ENCODE measurements around the gene NRN1. TPM values are rescaled to one million over a fixed set of nuclear protein-coding genes. Genes with fewer than 3 reads are reported as not detected.

Gene NRN1
- total RNA-seq, 1 donor from 2014 or later: not detected

DNA sequence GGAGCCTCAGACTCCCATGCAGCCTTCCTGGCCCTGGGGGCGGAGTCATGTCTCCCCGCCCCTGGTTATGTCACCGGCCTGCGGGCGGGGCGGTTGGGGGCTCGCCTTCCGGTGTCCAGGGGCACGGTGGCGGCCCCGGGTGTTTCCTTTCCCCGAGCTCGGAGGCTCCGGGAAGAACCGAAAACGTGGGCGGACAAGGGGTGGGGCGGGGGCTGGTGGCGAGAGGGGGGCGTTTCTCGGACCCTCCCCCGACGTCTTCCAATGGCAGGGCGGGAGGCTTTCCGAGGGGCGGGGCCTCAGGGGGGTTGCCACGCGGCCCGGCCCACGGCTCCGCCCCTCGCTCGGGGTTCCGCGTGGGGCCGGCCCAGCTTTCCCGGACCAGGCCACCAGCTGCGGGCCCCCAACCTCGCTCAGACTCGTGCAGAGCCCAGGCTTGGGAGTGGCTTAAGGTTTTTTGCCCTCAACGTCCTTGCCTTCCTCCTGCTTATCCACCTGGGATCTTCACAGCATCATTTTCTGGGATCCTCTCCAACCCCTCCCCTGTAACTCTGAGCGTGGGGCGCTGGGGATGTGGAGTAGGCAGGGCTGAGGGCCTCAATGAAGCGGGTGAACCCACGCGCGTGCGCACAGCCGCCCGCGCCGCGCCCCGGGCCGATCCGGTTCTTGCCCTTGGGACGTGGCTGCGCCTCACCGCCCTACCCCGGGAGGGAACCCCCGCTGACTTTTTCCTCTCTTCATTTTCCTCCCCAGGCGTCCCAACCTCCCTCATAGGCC lies 2.1 kb upstream of the NRN1 start:
- peak; percentile 65 for ATAC-seq (ENCODE audit: low read depth)
- DNase-seq: peak; percentile 36
- CTCF ChIA-PET: interaction anchor here (2.1 kb wide), 1 partner anchor 539 kb away, joined by 5 read pairs; no protein-coding TSS in a partner anchor
- intact Hi-C loops (cut with micrococcal nuclease): loop anchor here (2.0 to 10.0 kb wide), 2 partner anchors 538 to 1234 kb away; partner anchors contain the start of gene CDYL
- POLR2A ChIA-PET: interaction anchor here (0.6 to 1.0 kb wide), 2 partner anchors 538 to 579 kb away, joined by 4 to 6 read pairs; no protein-coding TSS in a partner anchor
- no peak for TF ChIP-seq CTCF (IDR thresholded peaks at IDR 0.05)
- Mint-ChIP-seq H3K36me3 (ENCODE audit: low read depth) (peaks cover 3% of the 10 kb centered on the region), H3K4me1 (peaks cover 38% of the 10 kb centered on the region), H3K4me3 (peak overlapping the region; percentile 78), H3K27ac (no peak overlapping the region), H3K27me3 (peaks cover 57% of the 10 kb centered on the region), H3K9me3 (peaks cover 10% of the 10 kb centered on the region)

GRCh38 chr6:6008089-6008647 lies 1.4 kb upstream of the NRN1 start:
- peaks cover 41% of the 10 kb centered on the region for H3K4me1 Mint-ChIP-seq
- H3K27me3 Mint-ChIP-seq: peaks cover 59% of the 10 kb centered on the region
- H3K27ac Mint-ChIP-seq: peak overlapping the region; percentile 18
- POLR2A ChIA-PET: interaction anchor here (0.6 to 1.0 kb wide), 2 partner anchors 539 to 580 kb away, joined by 4 to 6 read pairs; no protein-coding TSS in a partner anchor
- peaks cover 3% of the 10 kb centered on the region for H3K36me3 Mint-ChIP-seq (ENCODE audit: low read depth)
- no peak for TF ChIP-seq CTCF (IDR thresholded peaks at IDR 0.05)
- H3K9me3 Mint-ChIP-seq: peaks cover 10% of the 10 kb centered on the region
- peak overlapping the region; percentile 78 for H3K4me3 Mint-ChIP-seq
- CTCF ChIA-PET: interaction anchor here (2.1 kb wide), 1 partner anchor 539 kb away, joined by 5 read pairs; no protein-coding TSS in a partner anchor
- intact Hi-C loops (cut with micrococcal nuclease): loop anchor here (2.0 to 10.0 kb wide), 2 partner anchors 539 to 1233 kb away; partner anchors contain the start of gene CDYL
- ATAC-seq (ENCODE audit: low read depth) (no peak), DNase-seq (no peak)

- Mint-ChIP-seq H3K4me1 (peaks cover 47% of the 10 kb centered on the region), H3K27ac (no peak overlapping the region), H3K27me3 (peaks cover 61% of the 10 kb centered on the region), H3K36me3 (ENCODE audit: low read depth) (peaks cover 3% of the 10 kb centered on the region), H3K9me3 (peaks cover 13% of the 10 kb centered on the region), H3K4me3 (peak overlapping the region; percentile 68)
- ATAC-seq (ENCODE audit: low read depth): no peak
- no peak for DNase-seq
- ChIA-PET POLR2A (interaction anchor here (0.6 kb wide), 1 partner anchor 323 kb away, joined by 3 read pairs; no protein-coding TSS in a partner anchor), CTCF (interaction anchor here (1.1 to 2.1 kb wide), 2 partner anchors 9 to 540 kb away, joined by 3 to 5 read pairs; no protein-coding TSS in a partner anchor)
- TF ChIP-seq CTCF (IDR thresholded peaks at IDR 0.05): no peak
- intact Hi-C loops (cut with micrococcal nuclease): loop anchor here (1.0 to 10.0 kb wide), 3 partner anchors 10 to 1233 kb away; partner anchors contain the start of gene CDYL
These were observed 802 bp upstream of the NRN1 start for GRCh38 chr6:6007366-6008088.

GRCh38 chr6:6006006-6006427 lies 708 bp downstream of the NRN1 start:
- ChIA-PET POLR2A (no interaction called here), CTCF (no interaction called here)
- Mint-ChIP-seq H3K9me3 (peaks cover 13% of the 10 kb centered on the region), H3K4me3 (no peak overlapping the region), H3K36me3 (ENCODE audit: low read depth) (peaks cover 3% of the 10 kb centered on the region), H3K27ac (peak overlapping the region; percentile 78), H3K27me3 (peaks cover 60% of the 10 kb centered on the region), H3K4me1 (peaks cover 56% of the 10 kb centered on the region)
- no peak for DNase-seq
- no peak for TF ChIP-seq CTCF (IDR thresholded peaks at IDR 0.05)
- intact Hi-C loops (cut with micrococcal nuclease): loop anchor here (10.0 kb wide), 1 partner anchor 1231 kb away; the partner anchor contains the start of gene CDYL
- no peak for ATAC-seq (ENCODE audit: low read depth)

Measured in activated B cell treated with CpG ODN at 0.5 μM for 24 hours (primary cell).